GM12872 (cell line): ENCODE data around the gene SFXN5.

Experiments
- TF ChIP-seq, protein P1 (sequence below): IDR thresholded peaks from 3 replicates; pipeline ENCODE4 v1.5.1; 2011; ENCODE audit warnings: low read depth, mild to moderate bottlenecking, low read length, moderate library complexity; ENCODE audit not compliant: insufficient read depth

SFXN5 gene

DNA sequence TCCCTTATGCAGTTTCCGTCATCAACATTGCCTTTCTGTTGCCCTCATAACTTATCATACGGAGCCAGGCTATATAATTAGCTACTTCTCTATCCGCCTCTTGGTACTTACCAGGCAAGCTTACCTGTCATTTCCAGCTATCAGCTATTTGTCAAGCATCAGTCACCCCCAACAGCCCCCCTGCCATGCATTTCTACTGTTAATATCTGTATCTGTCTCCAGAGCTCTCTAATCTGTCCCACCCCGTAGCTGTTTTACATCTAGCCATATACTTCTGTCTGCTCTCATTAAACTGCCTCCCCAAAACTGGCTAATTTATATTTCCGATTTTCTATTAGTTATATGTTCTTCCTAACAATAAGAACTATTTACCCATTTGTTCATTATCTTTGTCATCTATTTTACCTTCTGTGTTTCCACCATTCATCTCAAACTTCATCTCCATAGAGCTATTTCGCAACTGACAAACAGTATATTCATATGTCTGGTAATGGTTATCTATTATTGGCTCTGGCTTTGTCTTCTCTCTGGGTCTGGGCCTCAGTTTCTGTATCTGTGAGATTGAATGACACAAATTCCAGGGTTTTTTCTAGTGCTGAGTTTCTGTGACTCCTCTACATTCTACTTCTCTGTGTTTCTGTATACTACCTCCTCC lies 144.6 kb downstream of the SFXN5 start:
- TF ChIP-seq, protein P1, sequence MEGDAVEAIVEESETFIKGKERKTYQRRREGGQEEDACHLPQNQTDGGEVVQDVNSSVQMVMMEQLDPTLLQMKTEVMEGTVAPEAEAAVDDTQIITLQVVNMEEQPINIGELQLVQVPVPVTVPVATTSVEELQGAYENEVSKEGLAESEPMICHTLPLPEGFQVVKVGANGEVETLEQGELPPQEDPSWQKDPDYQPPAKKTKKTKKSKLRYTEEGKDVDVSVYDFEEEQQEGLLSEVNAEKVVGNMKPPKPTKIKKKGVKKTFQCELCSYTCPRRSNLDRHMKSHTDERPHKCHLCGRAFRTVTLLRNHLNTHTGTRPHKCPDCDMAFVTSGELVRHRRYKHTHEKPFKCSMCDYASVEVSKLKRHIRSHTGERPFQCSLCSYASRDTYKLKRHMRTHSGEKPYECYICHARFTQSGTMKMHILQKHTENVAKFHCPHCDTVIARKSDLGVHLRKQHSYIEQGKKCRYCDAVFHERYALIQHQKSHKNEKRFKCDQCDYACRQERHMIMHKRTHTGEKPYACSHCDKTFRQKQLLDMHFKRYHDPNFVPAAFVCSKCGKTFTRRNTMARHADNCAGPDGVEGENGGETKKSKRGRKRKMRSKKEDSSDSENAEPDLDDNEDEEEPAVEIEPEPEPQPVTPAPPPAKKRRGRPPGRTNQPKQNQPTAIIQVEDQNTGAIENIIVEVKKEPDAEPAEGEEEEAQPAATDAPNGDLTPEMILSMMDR, result no peak

DNA sequence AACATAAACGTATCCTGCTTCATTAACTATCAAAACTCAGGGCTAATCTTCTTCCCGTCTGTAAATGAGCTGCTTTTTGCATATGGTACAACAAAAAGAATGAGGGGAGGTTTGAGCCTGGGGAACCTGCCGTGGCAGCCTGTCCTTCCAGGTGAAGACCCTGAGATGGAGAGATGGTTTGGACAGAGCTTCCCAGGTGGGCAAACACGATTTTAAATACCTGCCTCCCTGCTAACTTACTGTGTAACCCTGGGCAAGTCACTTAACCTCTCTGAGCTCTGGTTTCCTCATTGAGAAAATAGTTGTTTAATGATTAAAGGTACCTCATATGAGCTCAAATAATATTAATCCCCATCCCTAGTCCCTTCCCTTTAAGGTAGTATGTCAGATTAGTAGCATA lies 145.1 kb downstream of the SFXN5 start:
- TF ChIP-seq, protein P1, result no peak

DNA sequence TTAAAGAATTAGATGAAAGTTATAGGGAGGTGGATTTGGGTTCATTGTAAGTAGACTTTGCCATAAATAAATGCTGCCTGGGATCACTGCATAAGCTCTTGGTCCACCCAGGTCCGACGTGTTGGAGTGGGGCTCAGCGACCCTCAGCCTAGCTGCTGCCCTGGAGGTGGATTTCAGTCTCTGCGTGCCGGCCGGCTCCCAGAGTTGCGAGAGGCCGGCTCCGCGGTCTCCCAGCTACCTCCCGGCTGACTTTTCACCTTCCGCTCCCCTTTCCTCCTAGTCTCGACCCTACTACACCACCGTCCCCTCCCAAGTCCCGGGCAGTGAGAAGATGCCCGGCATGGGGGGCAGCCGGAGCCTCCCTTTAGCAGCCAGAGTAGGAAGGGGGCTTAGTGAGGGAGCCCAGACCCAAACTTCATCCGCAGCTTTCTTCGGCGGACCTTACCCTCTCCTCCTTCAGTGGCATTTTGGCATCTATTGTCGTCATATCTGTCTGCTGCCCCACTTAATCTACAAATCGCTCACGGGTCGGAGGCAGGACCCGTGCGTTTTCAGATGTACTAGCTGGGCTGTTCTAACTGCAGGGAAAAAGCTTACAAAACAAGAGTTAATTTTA lies 146.1 kb downstream of the SFXN5 start:
- TF ChIP-seq, protein P1, result no peak

DNA sequence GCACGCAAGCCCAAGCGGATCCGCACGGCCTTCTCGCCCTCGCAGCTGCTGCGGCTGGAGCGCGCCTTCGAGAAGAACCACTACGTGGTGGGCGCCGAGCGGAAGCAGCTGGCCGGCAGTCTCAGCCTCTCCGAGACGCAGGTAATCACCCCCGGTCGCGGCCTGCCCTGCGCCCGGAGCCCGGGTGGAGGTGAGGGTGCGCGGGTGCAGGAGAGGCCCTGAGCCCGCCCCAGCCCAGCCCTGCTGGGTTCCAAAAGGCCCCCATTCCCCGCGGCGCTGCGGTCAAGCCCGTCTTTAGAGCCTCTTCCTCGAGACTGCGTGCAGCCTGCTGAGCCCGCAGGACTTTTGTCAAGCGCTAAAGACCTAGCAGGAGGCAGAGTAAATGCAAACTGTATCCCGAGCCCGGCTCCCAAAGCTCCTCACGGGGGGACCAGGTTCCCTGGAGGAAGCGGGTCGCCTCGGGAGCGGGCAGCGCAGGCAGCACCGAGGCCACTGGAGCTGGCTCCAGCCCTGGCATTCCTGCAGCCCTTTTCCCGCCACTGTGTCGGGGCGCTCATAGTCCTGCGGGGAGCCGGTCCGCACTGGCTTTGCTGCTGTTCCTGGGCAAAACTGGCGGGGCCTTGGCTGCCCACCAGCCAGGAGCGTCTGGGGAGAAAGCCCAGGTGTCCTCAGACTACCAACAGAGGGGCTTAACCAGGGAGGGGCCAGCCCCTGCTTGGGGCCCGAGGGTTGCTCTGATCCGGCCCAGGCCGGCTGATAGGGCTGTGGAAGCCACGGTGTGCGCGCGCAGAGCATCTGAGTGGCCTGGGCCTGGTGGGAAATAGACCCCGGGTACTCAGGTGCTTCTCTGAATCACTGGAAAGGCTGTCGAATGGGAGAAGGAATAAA lies 146.9 kb downstream of the SFXN5 start:
- TF ChIP-seq, protein P1, result no peak

DNA sequence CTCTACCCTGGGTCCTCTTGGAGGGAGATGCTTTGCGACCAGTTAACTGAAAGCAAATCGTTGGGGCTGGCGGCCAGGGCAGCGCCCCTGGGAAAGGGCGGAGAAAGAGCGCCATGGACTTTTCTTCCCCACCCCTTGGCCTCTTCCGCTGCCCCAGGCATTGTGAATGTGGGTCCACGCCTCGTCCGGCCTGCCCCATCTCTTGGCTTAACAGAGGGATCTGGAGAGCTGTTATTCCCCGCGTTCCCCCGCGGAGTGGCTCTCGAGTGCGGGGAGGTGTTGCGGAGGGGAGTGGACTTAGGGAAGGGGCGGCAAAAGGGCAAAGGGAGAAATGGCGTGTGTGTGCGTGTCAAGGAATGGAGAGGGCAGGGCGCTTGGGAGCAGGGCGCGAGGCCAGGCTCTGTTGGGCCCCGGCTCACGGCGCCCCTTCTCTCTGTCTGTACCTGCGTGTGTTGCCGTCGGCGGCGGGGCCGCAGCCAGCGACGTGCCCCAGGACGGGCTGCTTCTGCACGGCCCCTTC lies 147.6 kb downstream of the SFXN5 start:
- TF ChIP-seq, protein P1, result no peak

DNA sequence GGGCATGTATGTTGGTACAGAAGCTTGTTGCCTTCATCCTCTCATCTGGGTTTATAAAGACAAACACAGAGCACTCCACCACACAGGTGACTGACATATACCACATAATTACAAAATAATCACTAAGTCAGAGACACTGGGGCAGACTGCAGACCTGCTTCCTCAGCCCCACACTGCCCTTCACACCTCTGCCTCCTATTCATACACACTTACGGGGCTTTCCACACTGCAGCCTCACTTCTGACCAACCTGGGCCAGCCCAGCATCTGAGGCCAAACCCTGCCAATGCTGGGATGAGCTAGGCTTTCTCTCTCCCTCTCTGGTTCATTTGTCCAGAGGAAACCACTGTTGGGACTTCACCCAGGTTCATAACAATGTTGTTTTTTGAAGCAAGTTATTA lies 149.7 kb downstream of the SFXN5 start:
- TF ChIP-seq, protein P1, result no peak
